ENCODE data around the gene FAM110C. TPM values are rescaled to one million over a fixed set of nuclear protein-coding genes. Genes with fewer than 3 reads are reported as not detected.
A peak's percentile ranks its signal among the peaks of the same experiment; 100 is the strongest.
"Not testable (repeated sequence)": the region's sequence is repeated elsewhere in the genome, so short reads cannot be mapped to it uniquely, and the experiment has no call there.

Gene FAM110C, protein sequence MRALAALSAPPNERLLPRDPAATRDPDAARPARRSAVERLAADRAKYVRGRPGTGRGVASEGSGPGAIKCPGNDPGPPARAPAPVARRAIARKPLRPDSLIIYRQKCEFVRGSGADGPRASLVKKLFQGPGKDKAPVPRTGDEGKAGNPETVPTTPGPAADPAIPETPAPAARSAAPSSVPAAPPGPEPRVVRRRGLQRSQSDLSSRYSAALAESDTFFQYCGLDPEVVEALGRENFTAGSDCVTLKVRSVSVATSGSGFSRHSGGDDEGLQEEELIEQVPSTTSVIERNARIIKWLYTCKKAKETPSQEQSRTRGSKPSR
- 1 to 10 TPM in 1 of 2 experiments, under 1 TPM in 1; 0.37 to 2.1 TPM for total RNA-seq

DNA sequence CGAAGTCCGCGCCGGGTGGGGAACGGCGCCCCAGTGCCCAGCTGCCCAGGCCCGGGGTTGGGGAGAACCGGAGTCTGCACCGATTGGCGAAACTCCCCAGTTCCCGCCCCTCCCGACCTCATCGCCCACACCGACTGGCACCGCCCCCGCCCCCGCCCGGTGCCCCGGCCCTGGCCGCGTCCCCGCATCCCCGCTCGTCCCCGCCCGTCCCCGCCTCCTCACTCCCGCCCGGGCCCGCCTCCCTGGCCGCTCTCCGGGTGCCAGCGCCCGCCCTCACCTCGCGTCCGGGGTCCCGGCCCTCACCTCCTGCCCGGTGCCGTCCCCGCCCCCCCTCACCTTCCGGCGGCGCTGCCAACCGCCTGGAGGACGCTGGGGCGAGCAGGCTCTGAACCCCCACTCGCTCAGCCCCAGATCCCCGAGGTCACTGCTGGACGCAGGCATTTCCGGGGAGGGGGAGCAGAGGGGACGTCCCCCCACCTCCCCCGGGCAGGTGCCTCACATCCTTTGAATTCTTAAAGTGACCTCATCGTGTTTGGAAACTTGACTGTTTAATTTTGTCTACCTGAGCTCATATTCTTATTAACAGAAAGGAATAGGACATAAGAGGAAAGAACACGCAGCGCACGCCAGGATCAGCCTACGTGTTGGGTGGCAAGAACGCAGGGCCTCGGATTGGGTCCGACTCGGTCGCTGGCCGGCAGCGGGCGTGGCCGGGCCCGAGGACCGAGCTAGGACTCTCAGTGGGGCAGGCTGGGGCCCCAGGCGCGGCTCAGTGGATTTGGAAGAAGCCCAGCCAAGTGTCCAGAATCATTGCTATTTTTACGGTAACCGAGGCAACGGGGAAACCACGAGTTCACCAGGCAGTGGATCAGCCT lies at the start of gene FAM110C:
TSS of gene FAM110C (minus strand) at position 35 of the 875 bp plus-strand sequence. CDS start 120 bp downstream, outside the sequence.
- peak; percentile 78 for ATAC-seq
- Mint-ChIP-seq H3K4me1 (peaks cover 13% of the 10 kb centered on the region), H3K27ac (no peak within 1 kb of the TSS), H3K9me3 (ENCODE audit: low read depth) (no peaks in the 10 kb centered on the region), H3K36me3 (peaks cover 2% of the 10 kb centered on the region), H3K27me3 (peaks cover 70% of the 10 kb centered on the region), H3K4me3 (peak within 1 kb of the TSS; percentile 71)
- DNase-seq = peak; percentile 52
- CTCF ChIA-PET = interaction anchor here (1.0 to 2.1 kb wide), 4 partner anchors 11 to 29 kb away, joined by 3 to 8 read pairs (median 4); no protein-coding TSS in a partner anchor

DNA sequence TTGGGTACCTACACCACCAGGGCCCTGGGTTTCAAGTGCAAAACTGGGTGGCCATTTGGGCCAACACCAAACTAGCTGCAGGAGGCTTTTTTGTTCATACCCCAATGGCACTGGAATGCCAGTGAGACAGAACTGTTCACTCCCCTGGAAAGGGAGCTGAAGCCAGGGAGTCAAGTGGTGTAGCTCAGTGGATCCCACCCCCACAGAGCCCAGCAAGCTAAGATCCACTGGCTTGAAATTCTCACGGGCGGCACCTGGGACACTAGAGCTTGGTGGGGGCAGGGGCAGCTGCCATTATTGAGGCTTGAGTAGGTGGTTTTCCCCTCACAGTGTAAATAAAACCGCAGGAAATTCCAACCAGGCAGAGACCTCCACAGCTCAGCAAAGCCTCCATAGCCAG lies 46.0 kb upstream of the FAM110C start:
- Mint-ChIP-seq H3K36me3 (no peaks in the 10 kb centered on the region), H3K9me3 (ENCODE audit: low read depth) (peaks cover 6% of the 10 kb centered on the region), H3K27ac (no peak overlapping the region), H3K4me1 (no peaks in the 10 kb centered on the region), H3K4me3 (no peak overlapping the region), H3K27me3 (no peaks in the 10 kb centered on the region)
- DNase-seq = no peak
- no peak for ATAC-seq
- CTCF ChIA-PET = no interaction called here

DNA sequence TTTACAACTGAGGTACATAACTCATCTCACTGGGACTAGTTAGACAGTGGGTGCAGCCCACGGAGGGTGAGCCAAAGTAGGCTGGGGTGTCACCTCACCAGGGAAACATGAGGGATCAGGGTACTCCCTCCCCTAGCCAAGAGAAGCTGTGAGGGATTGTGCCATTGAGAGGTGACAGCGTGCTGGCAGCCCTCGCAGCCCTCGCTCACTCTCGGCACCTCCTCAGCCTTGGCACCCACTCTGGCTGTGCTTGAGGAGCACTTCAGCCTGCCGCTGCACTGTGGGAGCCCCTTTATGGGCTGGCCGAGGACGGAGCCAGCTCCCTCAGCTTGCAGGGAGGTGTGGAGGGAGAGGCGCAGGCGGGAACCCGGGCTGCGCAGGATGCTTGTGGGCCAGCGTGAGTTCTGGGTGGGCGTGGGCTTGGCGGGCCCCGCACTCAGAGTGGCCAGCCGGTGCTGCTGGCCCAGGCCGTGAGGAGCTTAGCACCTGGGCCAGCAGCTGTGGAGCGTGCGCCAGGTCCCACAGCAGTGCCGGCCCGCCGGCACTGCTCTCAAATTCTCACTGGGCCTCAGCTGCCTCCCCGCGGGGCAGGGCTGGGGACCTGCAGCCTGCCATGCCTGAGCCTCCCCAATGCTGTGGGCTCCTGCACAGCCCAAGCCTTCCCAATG lies 44.5 kb upstream of the FAM110C start:
- no peaks in the 10 kb centered on the region for H3K4me1 Mint-ChIP-seq
- H3K9me3 Mint-ChIP-seq (ENCODE audit: low read depth) = peaks cover under 1% of the 10 kb centered on the region
- no peak for DNase-seq
- H3K4me3 Mint-ChIP-seq = no peak overlapping the region
- no peak overlapping the region for H3K27ac Mint-ChIP-seq
- CTCF ChIA-PET = no interaction called here
- H3K27me3 Mint-ChIP-seq = no peaks in the 10 kb centered on the region
- ATAC-seq = no peak
- no peaks in the 10 kb centered on the region for H3K36me3 Mint-ChIP-seq

DNA sequence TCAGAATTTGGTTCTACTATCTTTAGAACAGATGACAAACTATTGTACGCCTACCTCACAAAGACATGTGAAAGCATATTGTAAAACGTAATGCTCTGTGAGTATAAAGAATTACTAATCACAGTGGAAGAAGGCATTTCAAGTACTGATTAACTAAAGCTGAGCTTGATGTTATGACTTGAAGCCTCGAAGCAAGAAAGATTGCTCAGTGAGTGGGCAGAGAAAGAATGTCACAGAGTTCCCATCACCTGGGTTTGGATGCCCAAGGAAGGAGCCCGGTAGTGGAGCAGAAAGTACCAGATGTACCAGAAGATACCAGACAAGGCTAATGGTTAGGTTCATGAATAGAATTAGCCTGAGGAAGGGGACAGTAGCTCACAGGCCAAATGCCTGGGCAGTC lies 39.5 kb upstream of the FAM110C start:
- Mint-ChIP-seq H3K4me3 (no peak overlapping the region), H3K27ac (no peak overlapping the region), H3K9me3 (ENCODE audit: low read depth) (no peaks in the 10 kb centered on the region), H3K36me3 (no peaks in the 10 kb centered on the region), H3K4me1 (no peaks in the 10 kb centered on the region), H3K27me3 (peaks cover 25% of the 10 kb centered on the region)
- CTCF ChIA-PET = no interaction called here
- no peak for DNase-seq
- no peak for ATAC-seq

DNA sequence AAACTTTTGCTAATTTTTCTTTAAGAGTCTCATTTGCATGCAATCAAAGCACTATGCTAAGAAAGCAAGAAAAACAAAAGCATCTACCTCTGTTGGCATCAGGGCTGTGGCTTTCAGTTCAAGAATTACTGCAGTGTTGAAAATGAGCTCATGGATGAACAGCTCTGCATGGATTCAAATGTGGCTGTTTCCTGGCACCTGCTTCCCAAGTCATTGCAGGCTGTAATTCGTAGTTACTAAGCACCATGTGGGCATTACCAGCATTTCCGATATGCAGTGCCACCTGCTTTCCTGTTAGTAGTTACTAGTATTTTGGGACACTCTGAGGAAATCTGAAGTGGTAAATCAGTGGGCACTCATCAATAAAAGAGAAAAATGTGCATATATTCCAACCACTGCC lies 37.8 kb upstream of the FAM110C start:
- Mint-ChIP-seq H3K4me3 (no peak overlapping the region), H3K27ac (no peak overlapping the region), H3K9me3 (ENCODE audit: low read depth) (no peaks in the 10 kb centered on the region), H3K36me3 (no peaks in the 10 kb centered on the region), H3K4me1 (no peaks in the 10 kb centered on the region), H3K27me3 (peaks cover 35% of the 10 kb centered on the region)
- ATAC-seq (no peak), DNase-seq (no peak)
- CTCF ChIA-PET = no interaction called here

DNA sequence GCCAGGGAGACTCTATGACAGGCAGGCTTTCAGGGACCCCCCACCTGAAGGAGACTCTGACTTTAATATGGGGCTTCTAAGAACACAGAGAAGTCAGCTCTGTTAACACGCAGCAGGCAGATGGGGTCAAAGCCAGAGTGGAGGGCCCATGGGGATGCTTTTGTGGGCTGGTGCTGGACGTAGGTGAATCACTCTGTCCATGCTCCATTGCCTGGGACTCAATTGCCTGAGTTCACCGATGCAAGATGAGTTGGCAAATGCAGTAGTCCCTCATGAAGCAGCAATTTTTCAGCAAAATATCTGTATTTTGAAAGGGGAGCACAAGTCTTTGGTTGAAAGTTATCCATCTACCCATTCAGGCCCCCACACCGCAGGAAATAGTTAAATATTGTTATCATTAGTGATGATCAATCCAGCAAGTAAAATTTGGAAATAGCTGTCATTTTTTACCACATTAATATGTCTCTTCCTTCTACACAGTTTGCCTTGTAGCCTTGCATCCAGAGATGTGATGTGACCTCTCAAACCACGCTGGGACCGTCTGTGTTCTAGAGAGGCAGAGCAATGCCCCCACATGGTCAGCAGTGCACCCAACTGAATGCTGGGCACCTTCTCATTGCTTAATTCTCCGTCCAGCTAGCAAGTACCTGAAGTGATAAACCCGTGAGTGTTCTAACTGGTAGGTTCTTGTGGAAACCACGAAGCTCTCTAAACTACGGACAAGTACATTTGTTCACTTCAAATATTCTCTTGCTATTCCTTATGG lies 34.8 kb upstream of the FAM110C start:
- no peak for ATAC-seq

DNA sequence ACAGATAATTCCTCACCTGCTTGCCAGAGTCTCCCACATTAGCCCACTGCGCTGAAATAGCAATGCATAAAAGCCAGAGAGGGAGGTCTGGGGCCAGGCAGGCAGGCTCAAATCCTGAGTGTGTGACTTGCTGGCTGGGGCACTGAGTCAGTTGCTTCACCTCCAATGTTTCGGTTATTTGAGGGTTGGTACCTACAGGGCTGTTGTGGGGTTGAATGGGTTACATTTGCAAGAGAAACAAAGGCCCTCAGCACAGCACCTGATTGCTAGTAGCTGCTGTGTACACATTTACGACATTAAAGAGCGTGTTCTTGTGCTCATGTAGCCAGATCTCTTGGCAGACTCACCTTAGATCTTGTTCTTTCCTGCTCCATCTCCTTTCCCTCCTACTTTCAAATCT lies 34.1 kb upstream of the FAM110C start:
- Mint-ChIP-seq H3K27ac (no peak overlapping the region), H3K4me1 (no peaks in the 10 kb centered on the region), H3K9me3 (ENCODE audit: low read depth) (peaks cover 4% of the 10 kb centered on the region), H3K4me3 (no peak overlapping the region), H3K36me3 (no peaks in the 10 kb centered on the region), H3K27me3 (peaks cover 42% of the 10 kb centered on the region)
- no peak for DNase-seq
- ATAC-seq = no peak
- CTCF ChIA-PET = no interaction called here

More for the DNA sequence above, 34.8 kb upstream of the FAM110C start:
- CTCF ChIA-PET = no interaction called here
- Mint-ChIP-seq H3K4me1 (no peaks in the 10 kb centered on the region), H3K9me3 (ENCODE audit: low read depth) (peaks cover 4% of the 10 kb centered on the region), H3K36me3 (no peaks in the 10 kb centered on the region), H3K4me3 (no peak overlapping the region), H3K27ac (no peak overlapping the region), H3K27me3 (peaks cover 37% of the 10 kb centered on the region)
- DNase-seq = no peak

DNA sequence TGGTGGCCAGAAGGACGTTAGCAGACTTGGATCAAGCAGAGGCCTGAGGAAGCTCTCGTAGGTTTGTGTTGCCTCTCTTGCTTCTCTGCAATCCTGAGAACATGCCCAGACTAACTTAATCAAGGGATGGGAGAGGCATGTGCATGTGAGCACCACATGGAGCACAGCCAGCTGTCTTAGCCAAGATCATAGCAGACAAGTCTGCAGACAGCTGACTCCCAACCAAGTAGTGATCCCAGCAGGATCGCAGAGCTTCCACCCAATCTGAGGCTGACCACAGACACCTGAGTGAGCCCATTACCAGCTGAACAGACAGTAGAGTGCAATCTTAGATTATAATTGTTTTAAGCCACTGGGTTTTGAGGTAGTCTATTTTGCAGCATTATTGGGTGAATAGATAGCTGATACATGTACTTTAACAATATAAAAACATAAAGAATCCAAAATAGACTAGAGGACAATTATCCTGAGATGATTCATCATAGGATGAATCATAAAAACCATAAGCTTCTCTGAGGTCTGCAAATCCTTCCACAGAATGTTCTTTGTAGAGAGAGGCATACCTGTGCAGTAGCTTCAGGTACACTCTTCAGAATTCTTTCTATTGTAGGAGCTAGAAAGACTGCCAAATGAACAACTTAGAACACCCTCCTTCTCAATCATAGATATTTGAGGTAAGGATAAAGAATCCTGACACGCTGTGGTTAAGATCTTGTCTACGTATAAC lies 25.2 kb upstream of the FAM110C start:
- ATAC-seq (no peak), DNase-seq (no peak)
- Mint-ChIP-seq H3K27me3 (peaks cover 12% of the 10 kb centered on the region), H3K4me1 (no peaks in the 10 kb centered on the region), H3K9me3 (ENCODE audit: low read depth) (no peaks in the 10 kb centered on the region), H3K27ac (no peak overlapping the region), H3K4me3 (no peak overlapping the region), H3K36me3 (no peaks in the 10 kb centered on the region)
- CTCF ChIA-PET = no interaction called here

DNA sequence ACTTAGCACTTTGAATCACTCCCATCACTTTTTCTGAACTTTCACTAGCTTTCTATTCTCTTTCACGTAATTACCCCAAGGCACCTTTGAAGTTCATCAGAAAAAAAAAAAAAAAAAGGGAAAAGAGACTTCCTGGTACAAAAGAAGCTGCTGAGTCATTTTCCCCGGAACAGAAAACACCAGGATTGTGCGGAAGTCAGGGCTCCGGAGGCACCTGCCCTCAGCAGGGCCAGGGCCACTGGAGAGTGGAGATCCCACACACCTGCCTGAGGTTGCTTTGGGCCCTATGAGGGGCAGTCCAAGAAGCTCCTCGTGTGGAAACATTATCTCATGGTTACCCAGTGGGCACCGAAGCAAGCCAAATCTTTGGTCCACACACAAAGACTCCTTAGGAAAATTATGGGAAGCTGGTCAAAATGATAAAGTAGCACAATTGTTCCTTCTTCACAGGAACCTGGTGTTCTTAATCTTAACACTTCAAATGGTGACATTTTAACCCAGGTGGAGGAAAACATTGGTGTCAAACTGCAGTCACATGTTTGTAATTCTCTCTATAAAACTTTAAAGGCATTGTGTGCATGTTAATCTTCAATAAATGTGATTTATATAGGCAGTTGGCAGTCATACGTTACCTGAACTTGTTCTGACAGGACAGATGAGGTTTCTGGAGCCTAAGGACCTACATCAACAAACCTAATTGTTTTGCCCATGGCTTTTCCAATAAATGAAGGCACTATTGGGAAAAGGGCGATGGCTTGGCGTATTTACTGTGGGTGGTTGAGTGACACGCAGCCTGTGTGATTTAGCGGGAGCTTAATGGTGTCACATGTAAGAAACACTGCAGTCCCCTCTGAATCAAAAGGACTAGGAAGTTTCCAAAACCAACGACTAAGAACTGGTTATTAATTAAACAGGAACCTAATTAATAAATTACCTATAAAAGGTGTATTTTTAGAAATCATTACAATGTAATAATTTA lies 23.4 kb upstream of the FAM110C start:
- CTCF ChIA-PET = no interaction called here
- no peaks in the 10 kb centered on the region for H3K4me1 Mint-ChIP-seq
- peaks cover 3% of the 10 kb centered on the region for H3K27me3 Mint-ChIP-seq
- H3K4me3 Mint-ChIP-seq = no peak overlapping the region
- no peaks in the 10 kb centered on the region for H3K9me3 Mint-ChIP-seq (ENCODE audit: low read depth)
- H3K27ac Mint-ChIP-seq = no peak overlapping the region
- DNase-seq (no peak), ATAC-seq (no peak)
- H3K36me3 Mint-ChIP-seq = no peaks in the 10 kb centered on the region

DNA sequence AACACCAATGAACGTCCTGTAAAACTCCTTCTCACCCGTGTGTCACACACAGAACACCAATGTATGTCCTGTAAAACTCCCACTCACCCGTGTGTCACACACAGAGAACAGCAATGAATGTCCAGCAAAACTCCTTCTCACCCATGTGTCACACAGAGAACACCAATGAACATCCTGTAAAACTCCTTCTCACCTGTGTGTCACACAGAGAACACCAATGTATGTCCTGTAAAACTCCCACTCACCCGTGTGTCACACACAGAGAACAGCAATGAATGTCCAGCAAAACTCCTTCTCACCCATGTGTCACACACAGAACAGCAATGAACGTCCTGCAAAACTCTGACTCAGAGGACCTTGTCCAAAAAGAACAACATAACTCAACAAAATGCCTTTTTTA lies 22.3 kb upstream of the FAM110C start:
- H3K27me3 Mint-ChIP-seq; DNase-seq; H3K4me3 Mint-ChIP-seq; CTCF ChIA-PET; H3K4me1 Mint-ChIP-seq; H3K27ac Mint-ChIP-seq; ATAC-seq; H3K36me3 Mint-ChIP-seq; H3K9me3 Mint-ChIP-seq (ENCODE audit: low read depth): not testable (repeated sequence)

DNA sequence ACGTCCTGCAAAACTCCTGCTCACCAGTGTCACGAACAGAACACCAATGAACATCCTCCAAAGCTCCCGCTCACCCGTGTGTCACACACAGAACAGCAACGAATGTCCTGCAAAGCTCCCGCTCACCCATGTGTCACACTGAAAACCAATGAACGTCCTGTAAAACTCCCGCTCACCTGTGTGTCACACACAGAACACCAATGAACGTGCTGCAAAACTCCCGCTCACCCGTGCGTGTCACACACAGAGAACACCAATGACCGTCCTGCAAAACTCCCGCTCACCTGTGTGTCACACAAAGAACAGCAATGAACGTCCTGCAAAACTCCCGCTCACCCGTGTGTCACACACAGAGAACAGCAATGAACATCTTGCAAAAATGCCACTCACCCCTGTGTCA lies 20.5 kb upstream of the FAM110C start:
- no peak overlapping the region for H3K27ac Mint-ChIP-seq
- ATAC-seq = no peak
- CTCF ChIA-PET = no interaction called here

DNA sequence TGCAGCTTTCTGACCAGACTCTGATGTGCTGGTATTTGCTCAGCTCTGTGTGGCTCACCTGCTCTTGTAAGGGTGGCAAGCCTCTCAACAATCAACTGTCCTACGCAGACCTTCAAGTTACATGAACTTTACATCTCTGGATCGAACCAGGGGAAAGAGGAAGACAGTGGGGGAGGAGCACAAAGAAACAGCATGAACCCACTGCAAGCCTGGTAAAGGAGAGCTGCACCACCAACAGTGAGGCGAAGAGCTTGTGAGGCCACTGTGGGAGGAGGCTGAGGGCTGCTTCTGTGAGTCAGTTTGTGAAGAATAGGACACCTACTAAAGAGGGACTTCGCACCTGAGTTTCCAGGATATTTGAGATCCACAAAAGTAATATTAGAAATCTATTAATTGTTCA lies 18.8 kb upstream of the FAM110C start:
- H3K4me3 Mint-ChIP-seq = no peak overlapping the region
- CTCF ChIA-PET = no interaction called here
- H3K4me1 Mint-ChIP-seq = no peaks in the 10 kb centered on the region
- H3K36me3 Mint-ChIP-seq = no peaks in the 10 kb centered on the region
- H3K27me3 Mint-ChIP-seq = peaks cover 5% of the 10 kb centered on the region
- DNase-seq (no peak), ATAC-seq (no peak)
- no peaks in the 10 kb centered on the region for H3K9me3 Mint-ChIP-seq (ENCODE audit: low read depth)
- no peak overlapping the region for H3K27ac Mint-ChIP-seq

More for the DNA sequence above, 20.5 kb upstream of the FAM110C start:
- Mint-ChIP-seq H3K27me3 (peaks cover 3% of the 10 kb centered on the region), H3K4me3 (no peak overlapping the region), H3K36me3 (no peaks in the 10 kb centered on the region), H3K9me3 (ENCODE audit: low read depth) (no peaks in the 10 kb centered on the region), H3K4me1 (no peaks in the 10 kb centered on the region)
- DNase-seq = no peak
